ENCODE results near the gene MYO3B.
"Not testable (repeated sequence)": the region's sequence is repeated elsewhere in the genome, so short reads cannot be mapped to it uniquely, and the experiment has no call there.

MYO3B gene

GRCh38 chr2:170504810-170505145 is 326.8 kb downstream of the MYO3B start:
- DNase-seq (ENCODE audit: low read depth in 2 of 2): no peak

DNA sequence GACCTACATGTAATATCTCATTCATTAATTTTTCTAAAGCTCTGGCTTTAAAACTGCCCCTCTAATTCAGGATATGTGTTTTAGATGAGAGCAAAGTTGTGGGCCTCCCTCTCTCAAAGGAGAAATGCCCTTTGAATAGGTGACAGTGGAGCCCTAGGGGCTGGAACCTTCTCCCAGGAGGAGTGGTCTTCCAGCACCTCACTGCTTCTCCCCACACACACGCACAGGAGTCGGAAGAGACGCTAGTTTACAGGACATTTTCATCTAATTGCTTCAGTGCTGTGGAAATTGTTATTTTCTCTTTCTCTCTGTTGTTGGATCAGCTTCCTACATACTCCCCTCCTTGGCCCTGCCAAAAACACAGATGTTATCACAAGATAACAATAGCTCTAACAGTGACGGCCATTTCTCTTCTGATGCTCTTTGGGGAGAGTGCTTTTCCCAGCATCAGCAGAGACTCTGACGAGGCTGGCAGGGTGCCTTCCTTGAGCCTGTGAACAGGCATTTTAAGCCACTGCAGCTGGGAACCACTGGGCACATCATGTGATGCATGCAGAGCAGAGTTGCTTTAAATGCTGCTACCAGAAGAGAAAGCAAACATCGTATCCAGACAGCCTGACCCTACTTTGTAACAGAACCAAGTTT is 327.8 kb downstream of the MYO3B start:
- DNase-seq (ENCODE audit: low read depth in 2 of 2): no peak

DNA sequence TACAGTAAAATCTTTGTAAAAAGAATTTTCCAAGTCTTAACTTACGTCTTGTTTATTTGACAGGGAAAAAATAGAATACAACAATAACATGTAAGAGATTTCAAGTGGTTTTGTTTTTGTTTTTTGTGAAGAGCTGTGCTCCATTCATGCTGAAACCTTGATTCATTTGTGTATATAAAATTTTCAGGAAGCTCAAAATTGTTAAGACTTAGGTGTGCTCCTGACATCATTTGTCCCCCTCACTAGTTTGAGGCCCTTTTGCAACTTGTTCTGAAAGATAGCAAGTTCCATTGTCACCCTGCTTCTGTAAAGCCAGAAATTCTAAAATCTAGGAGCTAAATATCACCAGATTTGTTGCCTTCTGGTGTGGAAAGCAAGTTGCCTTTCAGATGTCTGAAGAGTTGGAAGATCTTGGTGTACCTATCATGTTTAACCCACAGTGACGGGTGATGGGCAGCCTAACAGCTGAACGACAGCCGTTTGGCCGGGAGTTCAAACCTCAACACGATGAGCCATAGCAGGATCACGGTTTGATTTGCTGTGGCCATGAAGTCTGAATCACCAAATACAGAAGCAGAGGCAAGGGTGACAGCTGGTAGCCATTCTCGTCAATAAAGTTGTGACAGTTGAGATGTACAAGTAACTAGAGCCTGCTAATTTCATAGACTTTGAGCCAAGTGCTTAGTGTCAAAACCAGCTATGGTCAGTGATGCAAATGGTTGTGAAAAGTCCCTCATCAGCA is 331.7 kb downstream of the MYO3B start:
- no peak for DNase-seq (ENCODE audit: low read depth in 2 of 2)

- DNase-seq (ENCODE audit: low read depth in 2 of 2): no peak
Observed at GRCh38 chr2:170512266-170512665, 334.3 kb downstream of the MYO3B start.

- no peak for DNase-seq (ENCODE audit: low read depth in 2 of 2)
Observed at GRCh38 chr2:170514140-170514539, 336.2 kb downstream of the MYO3B start.

DNA sequence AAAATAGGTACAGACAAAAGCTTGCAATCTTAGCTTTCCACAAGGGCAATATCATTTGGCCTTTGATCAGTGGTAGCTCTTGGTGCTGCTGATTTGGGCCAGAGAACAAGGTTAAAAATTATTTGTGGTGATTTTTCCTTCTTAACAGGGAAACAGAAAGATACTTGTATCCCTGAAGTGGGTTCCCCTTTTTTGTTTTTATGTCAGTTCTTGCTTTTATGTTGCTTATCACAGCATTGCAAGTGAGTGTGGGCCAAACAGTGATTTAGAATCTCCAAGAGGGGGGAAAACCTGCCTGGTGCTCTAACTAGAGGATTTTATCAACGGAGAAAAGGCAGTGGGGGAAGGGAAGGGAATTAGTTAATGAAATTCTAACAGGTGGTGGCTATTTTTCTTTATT is 339.6 kb downstream of the MYO3B start:
- no peak for DNase-seq (ENCODE audit: low read depth in 2 of 2)

DNA sequence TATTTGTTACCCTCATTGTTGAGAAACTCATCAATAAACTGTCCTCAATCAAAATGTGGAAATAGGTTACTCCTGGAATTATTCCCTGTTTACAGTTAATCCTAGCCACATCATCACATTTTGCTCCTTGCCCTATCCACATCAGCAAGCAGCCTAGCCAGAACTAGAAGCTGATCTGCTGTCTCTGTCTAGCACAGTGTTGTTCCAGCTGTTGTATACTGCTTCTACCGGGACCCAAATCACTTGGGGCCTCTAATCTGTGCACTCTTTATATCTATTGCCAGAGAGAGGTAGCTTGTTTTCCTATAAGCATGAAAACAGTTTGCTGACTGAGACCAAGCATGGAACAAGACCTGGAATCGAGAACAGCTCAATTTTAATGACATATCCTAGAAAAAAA is 341.0 kb downstream of the MYO3B start:
- DNase-seq (ENCODE audit: low read depth in 2 of 2): no peak

GRCh38 chr2:170521299-170521698 is 343.4 kb downstream of the MYO3B start:
- DNase-seq (ENCODE audit: low read depth in 2 of 2): no peak

DNA sequence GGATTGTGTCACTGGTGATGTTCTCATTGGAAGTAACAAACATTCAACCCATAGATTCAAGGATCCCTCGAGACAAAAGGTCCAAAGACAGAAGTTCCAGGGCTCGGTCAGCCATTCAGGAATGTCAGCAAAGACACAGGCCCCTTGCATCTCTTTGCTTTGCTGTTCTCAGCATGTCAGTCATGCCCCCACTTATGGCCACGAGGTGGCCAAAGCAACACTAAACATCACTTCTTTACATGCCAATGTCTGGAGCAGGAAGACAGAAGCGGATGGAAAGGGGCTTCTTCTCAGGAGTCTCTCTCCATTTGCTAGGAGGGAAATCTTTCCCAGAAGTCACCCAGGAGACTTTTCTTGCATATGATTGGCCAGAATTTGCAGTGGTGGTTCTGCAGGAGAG is 345.6 kb downstream of the MYO3B start:
- no peak for DNase-seq (ENCODE audit: low read depth in 2 of 2)

- DNase-seq (ENCODE audit: low read depth in 2 of 2): no peak
Observed at GRCh38 chr2:170524828-170525565, 347.1 kb downstream of the MYO3B start.

GRCh38 chr2:170525566-170525900 is 347.6 kb downstream of the MYO3B start:
- peak; percentile 94 to 95 for DNase-seq (ENCODE audit: low read depth in 2 of 2)

DNA sequence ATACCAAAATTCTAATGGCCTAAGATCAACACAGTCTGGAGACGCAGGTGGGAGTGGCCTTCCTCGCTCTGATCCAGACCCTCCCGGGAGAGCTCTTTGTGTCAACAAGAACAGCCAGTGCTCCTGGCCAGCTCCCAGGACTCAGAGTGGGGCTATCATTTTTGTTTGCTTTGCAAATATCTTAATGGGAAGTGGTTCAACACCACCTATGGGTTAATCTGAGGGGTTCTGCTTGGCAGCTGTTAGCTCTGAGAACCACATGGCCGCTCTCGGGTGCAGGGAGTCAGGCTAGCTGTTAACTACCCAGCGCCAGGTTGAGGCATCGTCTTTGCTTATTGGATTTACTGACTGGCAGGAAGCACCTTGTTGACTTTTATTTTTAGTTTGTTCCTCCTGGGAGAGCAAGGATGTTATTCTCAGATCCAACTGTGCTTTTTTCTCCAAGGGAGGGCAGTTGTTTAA is 352.4 kb downstream of the MYO3B start:
- DNase-seq (ENCODE audit: low read depth in 2 of 2): peak; percentile 35 to 39

GRCh38 chr2:170530803-170531564 is 353.0 kb downstream of the MYO3B start:
- DNase-seq (ENCODE audit: low read depth in 2 of 2): no peak

- DNase-seq (ENCODE audit: low read depth in 2 of 2): no peak
Observed at GRCh38 chr2:170531876-170532275, 353.9 kb downstream of the MYO3B start.

DNA sequence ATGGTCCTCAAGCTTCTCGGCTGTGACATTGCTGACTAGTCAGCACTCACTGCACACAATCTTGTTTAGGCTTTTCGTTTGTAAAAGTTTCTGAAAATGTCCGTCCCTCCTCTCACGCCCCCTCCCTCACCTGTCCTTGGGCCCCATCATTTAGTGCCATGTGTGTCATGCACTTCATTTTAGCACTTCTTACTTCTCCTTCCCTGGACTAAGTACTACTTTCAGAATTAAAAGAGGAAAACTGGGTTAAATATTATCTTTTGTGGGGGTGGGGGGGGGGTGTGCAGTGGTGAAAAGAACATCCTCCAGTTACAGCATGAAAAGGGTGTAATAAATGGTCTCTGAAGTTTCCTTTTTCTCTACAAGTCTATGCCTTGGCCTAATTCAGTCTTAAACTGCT is 355.2 kb downstream of the MYO3B start:
- DNase-seq (ENCODE audit: low read depth in 2 of 2): no peak

DNA sequence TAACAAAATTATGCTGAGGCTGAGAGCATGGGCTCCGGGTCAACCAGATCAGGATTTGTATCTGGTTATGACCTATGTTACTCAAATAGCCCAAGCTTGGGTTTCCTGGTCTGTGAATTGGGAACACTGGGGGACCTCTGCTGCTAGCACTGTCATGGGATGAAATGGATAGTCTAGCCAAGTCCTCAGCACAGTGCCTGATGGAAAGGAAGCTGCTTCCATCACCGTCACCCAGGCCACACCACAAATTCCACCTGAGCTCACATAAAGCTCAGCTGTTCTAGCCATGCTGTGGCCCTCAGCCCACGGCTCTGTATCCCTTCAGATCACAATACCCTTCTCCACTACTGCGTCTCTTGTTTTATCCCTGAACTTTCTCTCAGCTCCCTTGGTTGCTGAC is 357.6 kb downstream of the MYO3B start:
- no peak for DNase-seq (ENCODE audit: low read depth in 2 of 2)

- DNase-seq (ENCODE audit: low read depth in 2 of 2): no peak
Observed at GRCh38 chr2:170544817-170545216, 366.9 kb downstream of the MYO3B start.

DNA sequence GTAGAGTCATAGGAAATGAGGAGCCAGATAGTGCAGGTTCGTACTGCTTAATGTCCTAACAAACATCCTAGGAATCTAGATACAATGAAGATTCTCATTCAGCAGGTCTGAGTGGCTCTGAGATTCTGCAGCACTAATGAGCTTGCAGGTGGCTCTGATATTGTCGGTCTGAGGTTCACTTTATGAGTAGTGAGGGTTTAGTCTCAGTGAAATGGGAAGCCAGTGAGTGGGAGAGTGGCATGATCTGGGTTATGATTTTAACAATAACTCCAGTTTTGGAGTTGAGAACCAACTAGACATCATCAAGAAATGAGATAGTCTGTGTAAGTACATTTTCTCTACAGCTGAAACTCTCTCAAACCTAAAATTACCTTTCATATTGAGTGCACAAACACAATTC is 370.4 kb downstream of the MYO3B start:
- no peak for DNase-seq (ENCODE audit: low read depth in 2 of 2)

GRCh38 chr2:170550501-170550900 is 372.6 kb downstream of the MYO3B start:
- no peak for DNase-seq (ENCODE audit: low read depth in 2 of 2)

DNA sequence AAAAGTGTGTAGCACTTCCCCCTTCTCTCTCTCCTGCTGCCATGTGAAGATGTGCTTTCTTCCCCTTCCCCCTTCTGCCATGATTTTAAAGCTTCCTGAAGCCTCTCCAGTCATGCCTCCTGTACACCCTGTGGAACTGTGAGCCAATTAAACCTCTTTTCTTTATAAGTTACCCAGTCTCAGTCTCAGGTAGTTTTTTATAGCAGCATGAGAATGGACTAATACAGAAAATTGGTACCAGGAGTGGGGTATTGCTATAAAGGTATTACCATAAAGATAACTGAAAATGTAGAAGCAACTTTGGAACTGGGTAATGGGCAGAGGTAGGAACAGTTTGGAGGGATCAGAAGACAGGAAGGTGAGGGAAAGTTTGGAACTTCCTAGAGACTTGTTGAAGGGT is 374.0 kb downstream of the MYO3B start:
- not testable (repeated sequence) for DNase-seq (ENCODE audit: low read depth in 2 of 2)

- no peak for DNase-seq (ENCODE audit: low read depth in 2 of 2)
Observed at GRCh38 chr2:170553748-170554147, 375.8 kb downstream of the MYO3B start.

GRCh38 chr2:170554278-170554955 is 376.5 kb downstream of the MYO3B start:
- DNase-seq (ENCODE audit: low read depth in 2 of 2): peak; percentile 75 to 80

All from fibroblast of skin of left quadriceps (primary cell).